GM18498 (cell line): Measurements from ENCODE around the gene PDS5B.
"Not testable (repeated sequence)": the region's sequence is repeated elsewhere in the genome, so short reads cannot be mapped to it uniquely, and the experiment has no call there.

ENCODE experiments used
- ATAC-seq: cut with Tn5 transposase; IDR thresholded peaks from one replicate; pipeline ENCODE4 v1.9.1; 2021; ENCODE audit warnings: mild to moderate bottlenecking, moderate library complexity; ENCODE audit not compliant: unreplicated experiment

PDS5B gene

DNA sequence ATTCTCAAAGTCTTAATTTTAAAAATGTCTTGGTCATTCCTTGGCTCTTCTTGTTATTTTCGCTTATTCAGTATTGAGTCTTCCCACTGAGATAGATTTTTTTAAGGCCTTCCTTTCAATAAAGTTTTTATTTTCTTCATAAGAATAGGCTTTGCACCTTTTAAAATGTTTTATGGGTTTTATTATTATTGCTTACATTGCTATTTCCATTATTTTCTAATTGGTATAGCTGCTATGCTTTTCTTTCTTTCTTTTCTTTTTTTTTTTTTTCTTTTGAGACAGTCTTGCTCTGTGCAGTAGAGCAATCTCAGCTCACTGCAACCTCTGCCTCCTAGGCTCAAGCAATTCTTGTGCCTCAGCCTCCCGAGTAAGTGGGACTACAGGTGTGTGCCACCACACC, 195.7 kb downstream of the PDS5B start:
- ATAC-seq = no peak

GRCh38 chr13:32783067-32783466, 196.8 kb downstream of the PDS5B start:
- no peak for ATAC-seq

GRCh38 chr13:32790731-32791130, 204.5 kb downstream of the PDS5B start:
- no peak for ATAC-seq

GRCh38 chr13:32791545-32792172, 205.4 kb downstream of the PDS5B start:
- peak; percentile 88 for ATAC-seq

DNA sequence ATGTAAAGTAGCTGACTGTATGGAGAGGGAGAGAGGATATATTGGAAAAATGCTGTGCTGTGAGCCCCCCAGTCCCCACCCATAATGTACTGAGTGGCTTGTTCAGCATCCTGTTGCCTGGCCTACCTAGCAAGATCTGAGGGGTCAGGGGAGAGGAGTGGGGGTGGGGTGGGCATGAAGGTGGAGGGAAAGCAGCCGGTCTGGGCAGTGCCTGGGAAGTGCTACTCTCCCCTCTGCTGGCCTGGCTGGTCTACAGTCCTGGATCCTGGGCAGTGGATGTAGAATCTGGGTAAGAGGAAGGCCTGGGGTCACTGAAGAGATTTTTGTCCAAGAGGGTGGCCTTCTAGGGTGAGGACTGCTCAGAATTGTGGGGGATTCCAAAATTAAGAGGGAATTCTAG, 210.5 kb downstream of the PDS5B start:
- ATAC-seq = no peak

GRCh38 chr13:32802159-32802558, 215.9 kb downstream of the PDS5B start:
- no peak for ATAC-seq

GRCh38 chr13:32804673-32805230, 218.5 kb downstream of the PDS5B start:
- ATAC-seq = no peak

DNA sequence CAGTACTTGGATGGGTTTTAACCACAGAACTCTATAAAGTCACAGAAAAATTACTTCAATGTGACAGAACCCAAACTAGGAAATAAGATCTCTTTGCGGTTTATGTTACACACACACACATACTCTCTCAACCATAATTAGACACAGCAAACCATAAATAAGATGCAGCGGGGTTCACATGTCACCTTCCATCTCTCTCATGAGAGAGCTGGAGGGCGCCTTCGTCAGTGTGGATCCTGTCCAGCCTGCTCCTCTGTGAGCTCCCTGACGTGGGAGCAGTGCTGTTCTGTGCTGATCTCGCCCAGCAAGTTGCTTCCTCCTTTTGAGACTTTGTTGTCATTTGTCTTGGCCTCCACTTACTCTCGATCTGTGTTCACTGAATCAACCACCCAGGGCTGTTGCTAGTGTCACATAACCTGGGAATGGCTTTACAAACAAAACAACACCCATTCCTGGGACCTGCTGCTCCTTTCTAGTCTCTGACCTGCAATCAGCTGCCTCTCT, 225.1 kb downstream of the PDS5B start:
- peak; percentile 83 for ATAC-seq

GRCh38 chr13:32821149-32821688, 235.0 kb downstream of the PDS5B start:
- no peak for ATAC-seq

DNA sequence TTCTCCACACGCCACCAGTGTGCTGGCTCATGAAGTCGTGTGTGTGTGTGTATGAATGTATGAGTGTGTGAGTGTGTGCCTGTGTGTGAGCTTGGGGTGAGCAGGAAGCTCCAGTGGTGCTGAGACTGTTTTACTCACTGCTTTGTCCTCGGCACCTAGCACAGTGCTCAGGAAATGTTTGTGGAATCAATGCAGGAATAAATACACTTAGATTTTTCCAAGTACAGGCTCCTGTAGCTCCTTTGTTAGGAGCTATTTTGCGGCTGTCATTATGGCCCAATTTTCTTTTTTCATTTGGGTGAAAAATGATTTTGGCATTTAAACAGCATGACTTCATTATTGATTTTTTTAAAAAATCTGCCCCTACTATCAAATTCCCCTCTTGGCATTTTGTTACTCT, 236.5 kb downstream of the PDS5B start:
- ATAC-seq = no peak

GRCh38 chr13:32823597-32823996, 237.3 kb downstream of the PDS5B start:
- no peak for ATAC-seq

GRCh38 chr13:32824061-32824460, 237.8 kb downstream of the PDS5B start:
- ATAC-seq = no peak

DNA sequence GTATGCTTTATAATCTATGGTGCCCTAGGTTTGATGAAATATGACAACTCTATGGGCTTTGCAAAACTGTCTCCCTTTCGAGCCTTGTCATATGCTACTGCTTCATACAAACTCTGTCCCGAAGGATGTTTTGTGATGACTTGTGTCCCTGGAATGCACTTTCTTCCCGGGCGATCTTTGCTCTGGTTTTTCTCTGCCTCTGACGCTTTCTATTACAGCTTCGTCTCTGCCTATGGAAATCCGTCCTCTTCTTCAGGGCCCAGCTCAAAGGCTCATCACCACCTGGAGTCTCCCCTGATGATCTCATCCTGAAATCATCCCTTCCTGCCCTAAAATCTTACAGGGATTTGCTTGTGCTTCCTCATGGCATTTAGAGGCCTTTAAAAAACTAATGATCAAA, 238.4 kb downstream of the PDS5B start:
- ATAC-seq = no peak

GRCh38 chr13:32825481-32825880, 239.2 kb downstream of the PDS5B start:
- no peak for ATAC-seq

DNA sequence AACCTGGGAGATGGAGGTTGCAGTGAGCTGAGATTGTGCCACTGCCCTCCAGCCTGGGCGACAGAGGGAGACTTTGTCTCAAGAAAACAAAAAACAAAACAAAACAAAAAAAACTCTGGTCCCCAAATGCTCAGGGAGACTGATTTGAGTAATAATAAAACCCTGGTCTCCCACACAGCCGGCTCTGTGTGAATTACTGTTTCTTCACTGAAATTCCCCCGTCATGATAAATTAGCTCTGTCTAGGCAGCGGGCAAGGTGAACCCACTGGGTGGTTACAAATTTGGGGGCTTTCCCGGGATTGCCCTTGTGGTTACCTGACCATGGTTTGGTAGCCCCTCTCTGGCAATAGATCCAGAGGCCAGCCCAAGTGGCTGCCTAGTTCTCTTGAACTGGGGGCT, 240.1 kb downstream of the PDS5B start:
- not testable (repeated sequence) for ATAC-seq
